Hepatocyte (in vitro differentiated cells): Measurements from ENCODE around the gene SOX6. TPM values are rescaled to one million over a fixed set of nuclear protein-coding genes. Genes with fewer than 3 reads are reported as not detected.

ENCODE experiments used
- DNase-seq: peaks from one replicate; pipeline ENCODE4 v3.0.0-alpha.2; 2016; ENCODE audit warnings: low spot score
- H2AFZ ChIP-seq: fragments of 200-600 bp; sonication (generic); 2 replicates; pipeline ENCODE4 v1.6.0; 2016; ENCODE audit warnings: antibody characterized with exemption, mild to moderate bottlenecking
- H3K27ac ChIP-seq: fragments of 200-600 bp; sonication (generic); 2 replicates; pipeline ENCODE4 v1.5.1; 2016; ENCODE audit warnings: mild to moderate bottlenecking
- H3K27me3 ChIP-seq: fragments of 200-600 bp; sonication (generic); 2 replicates; pipeline ENCODE4 v1.6.1; 2016
- H3K36me3 ChIP-seq: fragments of 200-600 bp; sonication (generic); replicated peaks from 2 replicates; pipeline ENCODE4 v1.5.1; 2016; ENCODE audit warnings: low read depth; ENCODE audit not compliant: insufficient read depth
- H3K4me1 ChIP-seq: fragments of 200-600 bp; sonication (generic); 2 replicates; pipeline ENCODE4 v1.5.1; 2016; ENCODE audit warnings: mild to moderate bottlenecking, moderate library complexity; ENCODE audit not compliant: insufficient read depth
- H3K4me2 ChIP-seq: fragments of 200-600 bp; sonication (generic); 2 replicates; pipeline ENCODE4 v1.6.0; 2016
- H3K4me3 ChIP-seq: fragments of 200-600 bp; sonication (generic); 2 replicates; pipeline ENCODE4 v1.5.1; 2016; ENCODE audit warnings: mild to moderate bottlenecking
- H3K79me2 ChIP-seq: fragments of 200-600 bp; sonication (generic); 2 replicates; pipeline ENCODE4 v1.6.0; 2017; ENCODE audit warnings: mild to moderate bottlenecking
- H3K9me2 ChIP-seq: fragments of 200-600 bp; sonication (generic); replicated peaks from 2 replicates; pipeline ENCODE4 v1.6.0; 2017; ENCODE audit warnings: mild to moderate bottlenecking; ENCODE audit not compliant: insufficient read depth
- H3K9me3 ChIP-seq: fragments of 200-600 bp; sonication (generic); 2 replicates; pipeline ENCODE4 v1.5.1; 2016; ENCODE audit warnings: low read depth, mild to moderate bottlenecking
- H4K20me1 ChIP-seq: fragments of 200-600 bp; sonication (generic); 2 replicates; pipeline ENCODE4 v1.6.0; 2016; ENCODE audit warnings: mild to moderate bottlenecking; ENCODE audit not compliant: insufficient read depth, poor library complexity, severe bottlenecking
- EZH2 ChIP-seq: fragments of 200-600 bp; sonication (generic); IDR thresholded peaks from 2 replicates; pipeline ENCODE4 v1.6.1; 2016; ENCODE audit warnings: antibody characterized with exemption, mild to moderate bottlenecking, borderline replicate concordance
- EZH2phosphoT487 ChIP-seq: fragments of 200-600 bp; sonication (generic); IDR thresholded peaks from one replicate; pipeline ENCODE4 v1.6.1; 2018; ENCODE audit warnings: antibody characterized with exemption, mild to moderate bottlenecking, low read depth, moderate library complexity; ENCODE audit not compliant: unreplicated experiment, severe bottlenecking
- WGBS: methylation state at CpG from one replicate; pipeline ENCODE4 v1.1.6; 2016; ENCODE audit warnings: low lambda C conversion rate; ENCODE audit errors: missing lambda C conversion rate; 5-methylcytosine and 5-hydroxymethylcytosine counted together
- polyA plus RNA-seq: library from polyadenylated mRNA; unstranded; fragments of >200 nt; fragmentation: Nextera tagmentation; extraction: Ambion mirVana; gene quantifications from 2 replicates; pipeline ENCODE4 v1.2.1, GENCODE V29; 2016
- total RNA-seq: library from RNA; depleted of rRNA; stranded (reverse); fragments of >200 nt; gene quantifications from 2 replicates; pipeline ENCODE4 v1.2.3, GENCODE V29; 2014
- TF ChIP-seq, protein P1 (sequence below): fragments of 200-600 bp; sonication (generic); IDR thresholded peaks from 2 replicates; pipeline ENCODE4 v1.5.1; 2016; ENCODE audit warnings: antibody characterized with exemption, mild to moderate bottlenecking; ENCODE audit not compliant: poor library complexity

The SOX6 gene
- total and polyA plus RNA-seq, 2 experiments from 2014 or later: 23.2 to 75.7 TPM

- no peak for DNase-seq
- H3K4me2 ChIP-seq: no peak overlapping the region
These were observed 17.4 kb upstream of the SOX6 start for GRCh38 chr11:16373768-16374167.

DNA sequence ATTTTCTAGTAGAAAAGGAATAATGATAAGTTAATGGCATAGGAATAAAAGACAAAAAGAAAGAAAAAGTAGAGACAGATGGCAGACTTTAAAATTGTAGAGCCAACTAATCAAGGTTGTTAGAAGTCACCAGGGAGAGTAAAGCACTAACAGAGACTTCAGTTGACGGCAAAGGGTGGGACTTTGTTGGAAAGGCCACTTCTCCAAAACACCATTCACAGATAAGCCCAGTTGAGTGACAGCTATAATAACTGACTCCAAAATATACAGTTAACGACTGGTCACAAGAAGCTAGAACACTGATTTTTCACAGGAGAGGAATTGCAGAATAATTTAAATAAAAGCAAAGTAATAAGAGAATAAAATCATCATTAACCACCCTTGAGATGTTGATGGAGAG is 16.0 kb upstream of the SOX6 start:
- Histone ChIP-seq H2AFZ (no peak overlapping the region), H3K9me2 (no peaks in the 10 kb centered on the region), H3K4me1 (no peaks in the 10 kb centered on the region), H3K79me2 (peaks cover 40% of the 10 kb centered on the region), H3K4me3 (no peak overlapping the region), H3K27me3 (no peaks in the 10 kb centered on the region), H4K20me1 (peaks cover 2% of the 10 kb centered on the region), H3K27ac (no peak overlapping the region), H3K36me3 (no peaks in the 10 kb centered on the region), H3K4me2 (no peak overlapping the region), H3K9me3 (no peaks in the 10 kb centered on the region)
- no peak for DNase-seq
- TF ChIP-seq EZH2phosphoT487 (no peak), EZH2 (no peak)
- TF ChIP-seq, protein P1, sequence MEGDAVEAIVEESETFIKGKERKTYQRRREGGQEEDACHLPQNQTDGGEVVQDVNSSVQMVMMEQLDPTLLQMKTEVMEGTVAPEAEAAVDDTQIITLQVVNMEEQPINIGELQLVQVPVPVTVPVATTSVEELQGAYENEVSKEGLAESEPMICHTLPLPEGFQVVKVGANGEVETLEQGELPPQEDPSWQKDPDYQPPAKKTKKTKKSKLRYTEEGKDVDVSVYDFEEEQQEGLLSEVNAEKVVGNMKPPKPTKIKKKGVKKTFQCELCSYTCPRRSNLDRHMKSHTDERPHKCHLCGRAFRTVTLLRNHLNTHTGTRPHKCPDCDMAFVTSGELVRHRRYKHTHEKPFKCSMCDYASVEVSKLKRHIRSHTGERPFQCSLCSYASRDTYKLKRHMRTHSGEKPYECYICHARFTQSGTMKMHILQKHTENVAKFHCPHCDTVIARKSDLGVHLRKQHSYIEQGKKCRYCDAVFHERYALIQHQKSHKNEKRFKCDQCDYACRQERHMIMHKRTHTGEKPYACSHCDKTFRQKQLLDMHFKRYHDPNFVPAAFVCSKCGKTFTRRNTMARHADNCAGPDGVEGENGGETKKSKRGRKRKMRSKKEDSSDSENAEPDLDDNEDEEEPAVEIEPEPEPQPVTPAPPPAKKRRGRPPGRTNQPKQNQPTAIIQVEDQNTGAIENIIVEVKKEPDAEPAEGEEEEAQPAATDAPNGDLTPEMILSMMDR: no peak
- WGBS: 68% methylated on average over 2 of the region's 2 CpGs

More at GRCh38 chr11:16373768-16374167, 17.4 kb upstream of the SOX6 start:
- no peak overlapping the region for H3K4me3 ChIP-seq
- H3K9me3 ChIP-seq: no peaks in the 10 kb centered on the region
- H2AFZ ChIP-seq: no peak overlapping the region
- TF ChIP-seq EZH2phosphoT487 (no peak), EZH2 (no peak)
- TF ChIP-seq, protein P1: no peak
- H4K20me1 ChIP-seq: peaks cover 2% of the 10 kb centered on the region
- H3K4me1 ChIP-seq: no peaks in the 10 kb centered on the region
- no peaks in the 10 kb centered on the region for H3K9me2 ChIP-seq
- H3K79me2 ChIP-seq: peaks cover 31% of the 10 kb centered on the region
- H3K27ac ChIP-seq: no peak overlapping the region
- no peaks in the 10 kb centered on the region for H3K27me3 ChIP-seq
- no peaks in the 10 kb centered on the region for H3K36me3 ChIP-seq

DNA sequence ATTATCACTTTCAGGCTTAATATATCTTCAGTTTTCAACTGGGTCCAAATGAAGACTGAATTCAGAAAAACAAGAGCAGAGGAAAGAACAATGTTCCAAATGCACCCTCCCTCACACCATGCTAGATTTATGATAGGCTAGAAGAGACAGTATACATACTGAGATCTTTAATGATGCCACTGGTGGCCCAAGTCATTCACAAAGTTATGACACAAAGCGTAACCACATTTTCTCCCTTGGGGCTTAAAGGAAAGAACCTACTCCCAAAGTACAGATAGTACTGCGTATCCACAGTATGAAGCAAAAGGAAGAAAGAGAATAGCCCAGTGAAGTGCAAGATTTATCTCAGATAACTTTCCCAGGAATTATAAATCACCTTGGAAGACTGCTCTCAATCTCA is 10.9 kb upstream of the SOX6 start:
- no peak for DNase-seq
- Histone ChIP-seq H3K79me2 (peaks cover 35% of the 10 kb centered on the region), H3K27me3 (no peaks in the 10 kb centered on the region), H4K20me1 (no peaks in the 10 kb centered on the region), H3K27ac (no peak overlapping the region), H3K9me3 (no peaks in the 10 kb centered on the region), H3K4me3 (no peak overlapping the region), H2AFZ (no peak overlapping the region), H3K4me1 (peaks cover 12% of the 10 kb centered on the region), H3K36me3 (no peaks in the 10 kb centered on the region), H3K9me2 (no peaks in the 10 kb centered on the region), H3K4me2 (no peak overlapping the region)
- no peak for TF ChIP-seq EZH2phosphoT487
- no peak for TF ChIP-seq EZH2
- TF ChIP-seq, protein P1: no peak
- WGBS: 100% methylated on average over 2 of the region's 2 CpGs
